ENCODE data around the gene HP1BP3. TPM values are rescaled to one million over a fixed set of nuclear protein-coding genes. Genes with fewer than 3 reads are reported as not detected.

Gene HP1BP3, protein sequence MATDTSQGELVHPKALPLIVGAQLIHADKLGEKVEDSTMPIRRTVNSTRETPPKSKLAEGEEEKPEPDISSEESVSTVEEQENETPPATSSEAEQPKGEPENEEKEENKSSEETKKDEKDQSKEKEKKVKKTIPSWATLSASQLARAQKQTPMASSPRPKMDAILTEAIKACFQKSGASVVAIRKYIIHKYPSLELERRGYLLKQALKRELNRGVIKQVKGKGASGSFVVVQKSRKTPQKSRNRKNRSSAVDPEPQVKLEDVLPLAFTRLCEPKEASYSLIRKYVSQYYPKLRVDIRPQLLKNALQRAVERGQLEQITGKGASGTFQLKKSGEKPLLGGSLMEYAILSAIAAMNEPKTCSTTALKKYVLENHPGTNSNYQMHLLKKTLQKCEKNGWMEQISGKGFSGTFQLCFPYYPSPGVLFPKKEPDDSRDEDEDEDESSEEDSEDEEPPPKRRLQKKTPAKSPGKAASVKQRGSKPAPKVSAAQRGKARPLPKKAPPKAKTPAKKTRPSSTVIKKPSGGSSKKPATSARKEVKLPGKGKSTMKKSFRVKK
- 262 to 270 TPM (median 269 TPM) in 3 replicates for total RNA-seq

DNA sequence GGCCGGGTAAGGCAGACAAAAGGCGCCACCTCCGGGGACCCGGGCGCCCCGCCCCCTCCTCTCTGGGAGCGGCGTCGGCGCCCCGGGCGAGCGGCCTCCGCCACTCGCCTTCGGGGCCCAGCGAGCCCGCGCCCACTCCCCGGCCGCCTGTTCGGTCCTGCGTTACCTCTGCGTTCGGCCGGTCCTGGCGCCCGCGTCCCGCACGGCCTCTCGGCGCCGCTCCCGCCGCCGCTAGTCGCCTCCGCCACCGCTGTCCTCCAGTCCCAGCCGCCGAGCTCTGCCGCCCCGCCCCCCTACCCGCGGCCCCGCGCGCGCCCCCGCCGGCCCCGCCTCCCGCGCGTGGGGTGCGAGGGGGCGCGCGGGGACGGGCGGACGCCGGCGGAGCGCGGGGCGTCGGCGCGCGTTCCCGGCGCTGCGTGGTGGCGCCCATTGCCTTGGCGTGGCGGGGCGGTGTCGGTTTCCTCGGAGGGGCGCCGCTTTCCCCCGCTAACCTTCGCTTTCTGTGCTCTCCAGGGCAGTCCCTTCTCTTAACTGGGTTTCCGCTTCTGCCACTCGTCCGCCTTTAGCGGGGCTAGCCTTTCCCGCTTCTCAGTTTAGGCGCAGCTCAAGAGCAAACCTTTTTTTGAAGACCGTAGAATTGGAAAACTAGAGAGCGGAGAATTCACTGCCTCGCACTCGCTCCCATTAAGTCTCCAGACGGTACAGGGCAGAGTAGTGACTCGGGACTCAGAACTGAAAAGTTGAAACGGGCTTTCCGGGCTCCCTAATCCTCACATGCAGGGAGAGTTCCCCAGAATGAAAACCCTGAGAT, at the start of gene HP1BP3:
Gene HP1BP3, minus strand, starts transcription at position 279 of the 811 bp plus-strand sequence. CDS start 6,867 bp downstream, outside the sequence.
- peak within 1 kb of the TSS; percentile 100 for H3K4me3 Mint-ChIP-seq
- no peaks in the 10 kb centered on the region for H3K9me3 Mint-ChIP-seq
- H3K27ac Mint-ChIP-seq: peak within 1 kb of the TSS; percentile 98
- peaks cover 25% of the 10 kb centered on the region for H3K4me1 Mint-ChIP-seq
- H3K27me3 Mint-ChIP-seq (ENCODE audit: low read depth): no peaks in the 10 kb centered on the region
- no peaks in the 10 kb centered on the region for H3K36me3 Mint-ChIP-seq
- TF ChIP-seq, protein P1, sequence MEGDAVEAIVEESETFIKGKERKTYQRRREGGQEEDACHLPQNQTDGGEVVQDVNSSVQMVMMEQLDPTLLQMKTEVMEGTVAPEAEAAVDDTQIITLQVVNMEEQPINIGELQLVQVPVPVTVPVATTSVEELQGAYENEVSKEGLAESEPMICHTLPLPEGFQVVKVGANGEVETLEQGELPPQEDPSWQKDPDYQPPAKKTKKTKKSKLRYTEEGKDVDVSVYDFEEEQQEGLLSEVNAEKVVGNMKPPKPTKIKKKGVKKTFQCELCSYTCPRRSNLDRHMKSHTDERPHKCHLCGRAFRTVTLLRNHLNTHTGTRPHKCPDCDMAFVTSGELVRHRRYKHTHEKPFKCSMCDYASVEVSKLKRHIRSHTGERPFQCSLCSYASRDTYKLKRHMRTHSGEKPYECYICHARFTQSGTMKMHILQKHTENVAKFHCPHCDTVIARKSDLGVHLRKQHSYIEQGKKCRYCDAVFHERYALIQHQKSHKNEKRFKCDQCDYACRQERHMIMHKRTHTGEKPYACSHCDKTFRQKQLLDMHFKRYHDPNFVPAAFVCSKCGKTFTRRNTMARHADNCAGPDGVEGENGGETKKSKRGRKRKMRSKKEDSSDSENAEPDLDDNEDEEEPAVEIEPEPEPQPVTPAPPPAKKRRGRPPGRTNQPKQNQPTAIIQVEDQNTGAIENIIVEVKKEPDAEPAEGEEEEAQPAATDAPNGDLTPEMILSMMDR (IDR thresholded peaks at IDR 0.05; ENCODE audit: unreplicated experiment): no peak
- peak; percentile 61 to 82 for DNase-seq (ENCODE audit: low spot score in 2 of 2, unreplicated experiment in 2 of 2)

DNA sequence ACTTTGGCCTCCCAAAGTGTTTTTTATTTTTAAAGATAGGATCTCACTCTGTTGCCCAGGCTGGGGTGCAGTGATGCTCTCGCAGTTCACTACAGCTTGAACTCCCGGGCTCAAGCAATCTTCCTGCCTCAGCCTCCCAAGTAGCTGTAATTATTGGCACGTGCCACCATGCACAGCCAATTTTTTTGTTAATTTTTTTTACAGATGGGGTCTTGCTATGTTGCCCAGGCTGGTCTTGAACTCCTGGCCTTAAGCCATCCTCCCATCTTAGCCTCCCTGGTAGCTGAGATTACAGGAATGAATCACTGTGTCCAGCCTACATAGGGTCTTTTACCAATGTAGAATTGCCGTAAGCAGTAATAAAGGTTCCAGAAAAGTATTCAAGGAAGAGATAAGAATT, 49.1 kb upstream of the HP1BP3 start:
- no peaks in the 10 kb centered on the region for H3K27me3 Mint-ChIP-seq (ENCODE audit: low read depth)
- H3K27ac Mint-ChIP-seq: no peak overlapping the region
- H3K9me3 Mint-ChIP-seq: peaks cover 13% of the 10 kb centered on the region
- H3K4me1 Mint-ChIP-seq: no peaks in the 10 kb centered on the region
- no peak overlapping the region for H3K4me3 Mint-ChIP-seq
- DNase-seq (ENCODE audit: low spot score in 2 of 2, unreplicated experiment in 2 of 2): no peak
- TF ChIP-seq, protein P1 (IDR thresholded peaks at IDR 0.05; ENCODE audit: unreplicated experiment): no peak
- H3K36me3 Mint-ChIP-seq: peaks cover 42% of the 10 kb centered on the region

DNA sequence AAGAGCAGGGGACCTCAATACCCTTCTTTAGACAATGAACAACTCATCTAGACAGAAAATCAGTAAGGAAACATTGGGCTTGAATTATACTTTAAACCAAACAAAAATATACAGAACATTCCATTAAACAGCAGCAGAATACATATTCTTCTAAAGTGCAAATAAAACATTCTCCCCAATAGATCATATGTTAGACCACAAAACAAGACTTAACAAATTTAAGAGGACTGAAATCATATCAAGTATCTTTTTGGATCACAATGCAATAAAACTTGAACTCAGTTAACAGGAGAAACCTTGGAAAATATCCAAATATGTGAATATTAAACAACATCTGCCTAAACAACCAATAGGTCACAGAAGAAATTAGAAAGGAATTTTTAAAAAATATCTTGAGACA, 47.7 kb upstream of the HP1BP3 start:
- Mint-ChIP-seq H3K36me3 (peaks cover 33% of the 10 kb centered on the region), H3K9me3 (peaks cover 13% of the 10 kb centered on the region), H3K4me3 (no peak overlapping the region), H3K4me1 (no peaks in the 10 kb centered on the region), H3K27me3 (ENCODE audit: low read depth) (no peaks in the 10 kb centered on the region), H3K27ac (no peak overlapping the region)
- no peak for DNase-seq (ENCODE audit: low spot score in 2 of 2, unreplicated experiment in 2 of 2)
- TF ChIP-seq, protein P1 (IDR thresholded peaks at IDR 0.05; ENCODE audit: unreplicated experiment): no peak

DNA sequence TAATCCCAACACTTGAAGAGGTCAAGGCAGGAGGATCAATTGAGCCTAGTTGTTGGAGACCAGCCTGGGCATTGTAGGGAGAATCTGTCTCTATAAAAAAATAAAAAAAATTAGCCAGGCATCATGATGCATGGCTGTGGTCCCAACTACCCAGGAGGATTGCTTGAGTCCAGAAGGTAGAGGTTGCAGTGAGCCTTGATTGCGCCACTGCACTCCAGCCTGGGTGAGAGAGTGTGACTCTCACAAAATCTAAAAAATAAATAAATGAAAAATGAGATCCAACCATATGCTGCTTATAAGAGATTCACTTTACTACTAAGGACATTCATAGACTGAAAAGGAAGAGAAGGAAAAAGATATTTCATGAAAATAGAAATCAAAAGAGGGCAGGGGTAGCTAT, 47.1 kb upstream of the HP1BP3 start:
- TF ChIP-seq, protein P1 (IDR thresholded peaks at IDR 0.05; ENCODE audit: unreplicated experiment): no peak
- Mint-ChIP-seq H3K9me3 (peaks cover 13% of the 10 kb centered on the region), H3K27ac (no peak overlapping the region), H3K27me3 (ENCODE audit: low read depth) (no peaks in the 10 kb centered on the region), H3K4me1 (no peaks in the 10 kb centered on the region), H3K4me3 (no peak overlapping the region), H3K36me3 (peaks cover 36% of the 10 kb centered on the region)
- no peak for DNase-seq (ENCODE audit: low spot score in 2 of 2, unreplicated experiment in 2 of 2)

DNA sequence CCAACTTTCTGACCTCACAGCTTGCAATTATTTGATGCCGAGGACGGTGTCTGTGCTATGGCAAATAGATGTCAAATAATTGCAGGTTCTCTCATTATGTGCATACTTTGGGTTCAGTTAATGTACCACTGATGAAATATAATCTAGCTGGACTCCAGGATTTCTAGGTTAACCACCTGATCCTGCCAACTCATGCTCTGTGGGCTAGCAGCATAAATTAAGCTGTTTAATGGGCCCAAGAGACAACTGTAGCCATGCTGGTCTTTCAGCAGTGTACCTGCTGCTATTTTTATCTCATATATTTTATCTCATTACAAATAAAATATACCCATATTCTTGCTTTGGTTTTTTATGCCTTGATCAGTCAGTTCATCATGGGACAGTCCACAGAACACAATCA, 43.3 kb upstream of the HP1BP3 start:
- no peak overlapping the region for H3K27ac Mint-ChIP-seq
- no peak overlapping the region for H3K4me3 Mint-ChIP-seq
- H3K36me3 Mint-ChIP-seq: peaks cover 48% of the 10 kb centered on the region
- DNase-seq (ENCODE audit: low spot score in 2 of 2, unreplicated experiment in 2 of 2): no peak
- H3K9me3 Mint-ChIP-seq: peaks cover 12% of the 10 kb centered on the region
- H3K4me1 Mint-ChIP-seq: no peaks in the 10 kb centered on the region
- no peaks in the 10 kb centered on the region for H3K27me3 Mint-ChIP-seq (ENCODE audit: low read depth)
- TF ChIP-seq, protein P1 (IDR thresholded peaks at IDR 0.05; ENCODE audit: unreplicated experiment): no peak
